Coronary artery (tissue), 2 donors: ENCODE results near the gene SLC26A8.
A peak's percentile ranks its signal among the peaks of the same experiment; 100 is the strongest.
"Not testable (repeated sequence)": the region's sequence is repeated elsewhere in the genome, so short reads cannot be mapped to it uniquely, and the experiment has no call there.

ENCODE experiments used
- DNase-seq: peaks from one replicate; pipeline ENCODE4 v3.0.0-alpha.2; 2017; ENCODE audit warnings: low spot score
- H3K27ac ChIP-seq, 2 donors: fragments of 200-600 bp; sonication (generic); one replicate each; pipeline ENCODE4 v1.5.1; 2016 to 2019
- H3K4me3 ChIP-seq: fragments of 200-600 bp; sonication (generic); 2 replicates; pipeline ENCODE4 v1.5.1; 2016; ENCODE audit warnings: mild to moderate bottlenecking, moderate library complexity
- CTCF ChIP-seq: fragments of 200-600 bp; sonication (generic); IDR thresholded peaks from one replicate; pipeline ENCODE4 v1.5.1; 2019; ENCODE audit warnings: antibody characterized with exemption

SLC26A8 gene

GRCh38 chr6:36038120-36038876, 13.9 kb upstream of the SLC26A8 start:
- DNase-seq, result no peak
- TF ChIP-seq CTCF, result no peak
- Histone ChIP-seq H3K4me3 (peak overlapping the region; percentile 22), H3K27ac (peak overlapping the region; percentile 15 to 17)

GRCh38 chr6:36035225-36035624, 10.8 kb upstream of the SLC26A8 start:
- no peak for DNase-seq
- H3K4me3 ChIP-seq, result no peak overlapping the region
- H3K27ac ChIP-seq, result no peak overlapping the region
- TF ChIP-seq CTCF, result no peak

GRCh38 chr6:36034441-36034840, 10.0 kb upstream of the SLC26A8 start:
- Histone ChIP-seq H3K27ac (no peak overlapping the region), H3K4me3 (no peak overlapping the region)
- no peak for TF ChIP-seq CTCF
- DNase-seq, result no peak

GRCh38 chr6:36033935-36034334, 9.5 kb upstream of the SLC26A8 start:
- no peak for TF ChIP-seq CTCF
- DNase-seq, result no peak
- Histone ChIP-seq H3K4me3 (no peak overlapping the region), H3K27ac (no peak overlapping the region)

GRCh38 chr6:36033144-36033543, 8.7 kb upstream of the SLC26A8 start:
- not testable (repeated sequence) for H3K27ac ChIP-seq, H3K4me3 ChIP-seq, DNase-seq

GRCh38 chr6:36032261-36032660, 7.8 kb upstream of the SLC26A8 start:
- Histone ChIP-seq H3K27ac (peak overlapping the region in 1 of 2 donors; percentile 0), H3K4me3 (no peak overlapping the region)
- no peak for TF ChIP-seq CTCF
- DNase-seq, result no peak

- Histone ChIP-seq H3K27ac (peak overlapping the region; percentile 89 to 91), H3K4me3 (peak overlapping the region; percentile 95)
- TF ChIP-seq CTCF, result no peak
- DNase-seq, result no peak
Measured at GRCh38 chr6:36029464-36029863, 5.0 kb upstream of the SLC26A8 start.
